SHP77 treated with DMSO at 0.1 percent for 48 hours (cell line): ENCODE measurements around the gene H3-3A.
A peak's percentile ranks its signal among the peaks of the same experiment; 100 is the strongest.
"Not testable (repeated sequence)": the region's sequence is repeated elsewhere in the genome, so short reads cannot be mapped to it uniquely, and the experiment has no call there.

ENCODE experiments used
- DNase-seq: peaks from one replicate; lab custom pipeline; 2025; lab: John Stamatoyannopoulos, UW

The H3-3A gene

DNA sequence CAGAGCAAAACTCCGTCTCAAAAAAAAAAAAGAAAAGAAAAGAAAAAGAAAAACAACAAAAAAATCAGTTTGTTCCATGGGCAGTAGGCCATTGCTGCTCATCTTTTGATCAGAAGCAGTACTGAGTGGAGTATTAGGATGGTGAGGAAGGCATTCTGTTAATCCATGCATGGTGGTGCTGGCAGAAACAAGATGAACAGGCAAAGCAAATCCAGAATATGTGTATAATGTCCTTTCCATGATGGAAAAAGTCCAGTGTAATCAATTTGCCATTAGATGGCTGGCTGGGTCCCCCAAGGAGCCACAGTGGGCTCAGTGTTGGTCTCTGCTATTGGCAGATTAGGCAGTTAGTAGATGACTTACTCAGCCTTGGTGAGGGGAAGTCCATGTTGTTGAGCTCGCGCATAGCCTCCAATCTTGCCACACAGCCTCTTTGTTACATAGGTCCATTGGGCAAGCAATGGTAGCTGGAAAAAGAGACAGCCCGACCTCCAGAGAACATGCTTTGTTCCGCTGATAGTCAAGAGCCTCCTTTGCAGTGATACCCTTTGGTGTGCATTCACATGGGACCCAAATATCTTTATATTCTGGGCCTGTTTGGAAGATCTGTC lies 23.3 kb downstream of the H3-3A start:
- DNase-seq: no peak

DNA sequence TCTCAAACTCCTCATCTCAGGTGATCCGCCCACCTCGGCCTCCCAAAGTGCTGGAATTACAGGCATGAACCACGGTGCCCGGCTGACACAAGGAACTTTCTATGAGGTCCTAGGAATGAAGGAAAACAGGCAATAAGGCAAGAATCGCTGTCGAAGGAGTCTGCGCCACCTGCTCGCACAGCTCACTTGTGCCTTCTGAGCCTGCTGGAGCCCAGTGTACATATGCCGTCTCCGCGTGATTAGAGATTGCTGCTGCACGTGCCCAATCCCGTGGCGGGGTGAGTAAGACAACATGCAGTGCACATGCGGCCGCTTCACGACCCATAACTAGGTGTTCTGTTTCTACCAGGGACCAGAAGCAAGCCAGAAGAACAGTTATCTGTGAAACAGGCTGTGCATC lies 24.3 kb downstream of the H3-3A start:
- DNase-seq: no peak

DNA sequence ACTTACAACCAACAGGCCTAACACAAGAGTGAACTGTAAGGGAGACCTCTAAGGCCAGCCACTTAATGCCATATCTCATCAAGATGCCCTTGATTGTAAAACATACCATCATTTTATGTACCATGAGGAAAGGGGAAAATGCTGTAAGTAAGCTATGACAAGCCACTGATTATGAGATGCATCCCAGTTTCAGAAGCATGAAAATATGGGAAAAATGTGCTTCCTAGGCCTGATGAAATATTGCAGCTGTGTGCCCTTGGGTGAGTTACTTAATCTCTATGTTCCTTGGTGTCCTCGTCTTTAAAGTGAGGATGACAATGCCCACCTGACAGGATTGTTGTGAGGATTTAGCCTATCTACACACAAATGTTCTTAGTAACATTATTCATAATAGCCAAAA lies 28.9 kb downstream of the H3-3A start:
- DNase-seq: no peak

DNA sequence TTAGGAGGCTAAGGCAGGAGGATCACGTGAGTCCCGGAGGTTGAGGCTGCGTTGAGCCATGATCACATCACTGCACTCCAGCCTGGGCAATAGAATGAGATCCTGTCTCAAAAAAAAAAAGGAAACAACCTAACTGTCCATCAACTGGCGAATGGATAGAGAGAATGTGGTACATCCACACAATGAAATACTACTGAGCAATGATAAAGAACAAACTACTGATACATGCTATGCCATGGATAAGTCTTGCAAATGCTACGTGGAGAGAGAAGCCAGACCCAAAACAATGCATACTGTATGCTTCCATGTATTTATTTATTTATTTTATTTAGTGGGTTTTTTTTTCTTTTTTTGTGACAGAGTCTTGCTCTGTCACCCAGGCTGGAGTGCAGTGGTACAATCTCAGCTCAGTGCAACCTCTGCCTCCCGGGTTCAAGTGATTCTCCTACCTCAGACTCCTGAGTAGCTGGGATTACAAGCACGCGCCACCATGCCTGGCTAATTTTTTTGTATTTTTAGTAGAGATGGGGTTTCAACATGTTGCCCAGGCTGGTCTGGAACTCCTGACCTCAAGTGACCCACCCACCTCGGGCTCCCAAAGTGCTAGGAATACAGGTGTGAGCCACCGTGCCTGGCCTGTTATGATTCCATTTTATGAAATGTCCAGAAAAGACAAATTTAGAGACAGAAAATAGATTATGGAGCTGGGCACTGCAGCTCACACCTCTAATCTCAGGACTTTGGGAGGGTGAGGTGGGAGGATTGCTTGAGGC lies 29.7 kb downstream of the H3-3A start:
- not testable (repeated sequence) for DNase-seq

DNA sequence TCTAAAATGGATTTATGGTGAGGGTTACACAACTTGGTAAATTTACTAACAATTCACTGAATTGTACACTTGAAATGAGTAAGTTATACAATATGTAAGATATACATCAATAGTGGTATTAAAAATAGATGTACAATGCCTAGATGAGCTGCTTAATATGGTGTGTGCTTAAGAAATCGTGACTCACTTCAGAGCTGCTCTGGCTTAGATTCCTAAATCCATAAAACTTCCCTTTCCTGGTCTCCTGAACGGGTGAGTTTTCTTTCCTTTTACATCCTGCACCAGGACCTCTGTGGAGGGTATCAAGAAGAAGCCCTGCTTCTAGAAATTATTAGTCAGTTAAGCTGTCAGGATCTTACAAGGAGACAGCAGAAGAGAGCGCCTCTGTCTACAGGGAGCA lies 30.4 kb downstream of the H3-3A start:
- no peak for DNase-seq

DNA sequence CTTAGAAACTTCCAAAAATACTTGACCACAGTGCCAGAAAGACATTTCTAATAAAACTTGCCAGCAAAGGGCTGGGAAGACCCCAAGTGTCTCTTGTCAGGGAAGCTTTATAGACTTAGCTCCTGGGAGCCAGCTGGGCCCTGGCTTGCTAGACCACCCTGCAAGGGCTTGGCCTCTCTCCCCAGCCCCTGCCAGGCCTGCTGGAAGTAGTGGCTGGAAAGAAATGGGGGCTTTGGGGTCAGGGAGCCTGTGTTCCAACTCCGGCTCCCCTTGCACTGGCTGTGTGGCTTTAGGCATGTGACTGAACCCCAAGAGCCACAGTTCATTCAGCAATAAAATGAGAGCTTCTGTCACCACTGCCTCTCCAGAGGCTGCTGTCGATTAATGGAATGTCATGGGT lies 31.1 kb downstream of the H3-3A start:
- DNase-seq: no peak

DNA sequence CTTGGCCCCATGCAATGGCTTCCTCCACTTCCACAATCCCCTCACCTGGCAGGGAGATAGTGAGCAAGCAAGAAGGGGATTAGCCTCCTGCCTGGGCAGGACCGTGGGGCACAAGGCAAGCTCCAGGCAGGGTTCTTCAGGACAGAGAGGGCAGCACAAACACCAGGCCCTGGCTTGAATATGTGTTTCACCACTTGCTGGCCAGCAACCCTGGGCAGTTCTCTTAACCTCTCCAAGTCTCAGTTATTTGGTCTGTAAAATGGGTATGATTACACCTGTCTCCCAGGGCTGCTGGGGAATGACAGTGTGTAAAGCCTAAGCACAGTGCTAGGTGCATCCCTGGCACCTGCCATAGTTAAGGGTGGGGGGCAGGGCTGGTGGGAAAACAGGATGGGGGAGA lies 31.9 kb downstream of the H3-3A start:
- no peak for DNase-seq

DNA sequence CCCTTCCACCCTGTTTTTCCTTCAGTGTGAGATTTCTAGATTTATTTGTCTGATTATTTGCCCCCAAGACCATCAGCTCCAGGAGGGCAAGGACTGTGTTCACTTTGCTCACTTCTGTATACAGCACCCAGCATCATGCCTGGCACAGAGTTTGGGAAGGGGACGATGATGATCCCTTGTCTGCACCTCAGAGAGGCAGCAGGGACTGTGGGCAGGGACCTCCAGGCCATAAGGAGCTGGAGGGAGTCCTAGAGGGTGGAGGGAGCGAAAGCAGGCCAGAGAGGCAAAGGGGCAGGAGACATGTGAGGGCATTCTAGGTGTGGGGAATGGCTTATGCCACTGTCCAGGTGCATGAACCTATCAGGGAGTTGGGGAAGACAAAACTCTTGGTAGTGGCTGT lies 32.8 kb downstream of the H3-3A start:
- no peak for DNase-seq

DNA sequence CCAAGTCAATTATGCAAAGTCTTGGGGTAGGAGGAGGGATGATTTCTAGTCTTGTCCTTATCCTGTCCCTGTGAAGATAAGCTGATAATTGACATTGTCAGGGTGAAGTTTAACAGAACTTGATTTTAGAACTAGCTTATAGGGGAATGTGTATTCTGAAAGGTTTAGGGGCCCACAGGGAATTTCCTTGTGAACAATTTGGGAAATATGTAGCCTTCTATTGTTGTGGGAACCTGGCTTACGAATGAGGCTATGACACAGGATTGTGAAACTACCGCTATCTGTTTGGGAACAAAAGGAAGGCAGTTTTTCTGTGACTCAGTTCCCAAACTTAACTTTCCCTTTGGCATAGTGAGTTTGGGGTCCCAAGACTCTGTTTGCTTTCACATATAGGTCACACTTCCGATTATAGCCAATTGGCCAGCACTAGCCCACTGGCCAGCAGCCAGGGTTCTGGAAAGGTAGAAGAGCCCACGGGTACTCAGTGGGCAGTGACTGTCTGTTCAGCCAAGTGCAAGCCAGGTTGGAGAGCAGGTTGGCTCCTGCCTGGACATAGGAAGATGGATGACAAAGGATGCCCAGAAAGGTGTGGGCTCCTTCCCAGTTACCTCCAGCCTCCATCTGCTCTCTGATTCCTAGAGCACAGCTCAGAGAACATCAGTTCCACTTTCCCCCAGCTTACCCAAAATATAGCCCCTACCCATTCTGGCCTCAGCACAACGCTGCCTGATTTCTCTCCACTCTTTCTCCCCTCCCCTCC lies 35.5 kb downstream of the H3-3A start:
- DNase-seq: no peak

DNA sequence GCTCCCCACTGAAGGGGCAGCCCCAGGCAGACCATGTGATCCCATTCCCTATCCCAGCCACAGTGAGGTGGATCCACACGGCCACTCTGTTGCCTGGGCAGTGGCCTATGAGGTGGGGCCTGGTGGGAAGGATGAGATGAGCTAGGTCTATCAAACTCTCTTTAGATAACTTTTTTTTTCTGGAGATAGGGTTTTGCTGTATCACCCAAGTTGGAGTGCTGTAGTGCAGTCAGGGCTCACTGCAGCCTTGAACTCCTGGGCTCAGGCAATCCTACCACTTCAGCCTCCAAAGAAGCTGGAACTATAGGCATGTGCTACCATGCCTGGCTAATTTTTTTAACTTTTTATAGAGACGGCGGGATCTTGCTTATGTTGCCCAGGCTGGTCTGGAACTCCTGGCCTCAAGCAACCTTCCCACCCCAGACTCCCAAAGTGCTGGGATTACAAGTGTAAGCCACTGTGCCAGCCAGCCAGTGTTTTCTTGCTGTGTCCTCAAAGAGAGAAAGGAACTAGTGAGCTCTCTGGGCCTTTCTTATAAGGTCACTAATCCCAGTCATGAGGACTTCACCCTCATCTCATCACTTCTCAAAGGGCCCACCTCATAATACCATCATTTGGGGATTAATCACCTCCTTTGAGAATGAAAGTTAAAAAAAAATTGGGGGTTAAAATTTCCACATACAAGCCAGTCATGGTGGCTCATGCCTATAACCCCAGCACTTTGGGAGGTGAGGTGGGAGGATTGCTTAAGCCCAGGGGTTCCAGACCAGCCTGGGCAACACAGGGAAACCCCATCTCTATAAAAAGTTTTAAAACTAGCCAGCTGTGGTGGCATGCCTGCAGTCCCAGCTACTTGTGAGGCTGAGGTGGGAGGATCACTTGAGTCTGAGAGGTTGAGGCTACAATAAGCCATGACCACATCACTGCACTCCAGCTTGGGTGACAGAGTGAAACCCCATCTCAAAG lies 36.6 kb downstream of the H3-3A start:
- DNase-seq: no peak

DNA sequence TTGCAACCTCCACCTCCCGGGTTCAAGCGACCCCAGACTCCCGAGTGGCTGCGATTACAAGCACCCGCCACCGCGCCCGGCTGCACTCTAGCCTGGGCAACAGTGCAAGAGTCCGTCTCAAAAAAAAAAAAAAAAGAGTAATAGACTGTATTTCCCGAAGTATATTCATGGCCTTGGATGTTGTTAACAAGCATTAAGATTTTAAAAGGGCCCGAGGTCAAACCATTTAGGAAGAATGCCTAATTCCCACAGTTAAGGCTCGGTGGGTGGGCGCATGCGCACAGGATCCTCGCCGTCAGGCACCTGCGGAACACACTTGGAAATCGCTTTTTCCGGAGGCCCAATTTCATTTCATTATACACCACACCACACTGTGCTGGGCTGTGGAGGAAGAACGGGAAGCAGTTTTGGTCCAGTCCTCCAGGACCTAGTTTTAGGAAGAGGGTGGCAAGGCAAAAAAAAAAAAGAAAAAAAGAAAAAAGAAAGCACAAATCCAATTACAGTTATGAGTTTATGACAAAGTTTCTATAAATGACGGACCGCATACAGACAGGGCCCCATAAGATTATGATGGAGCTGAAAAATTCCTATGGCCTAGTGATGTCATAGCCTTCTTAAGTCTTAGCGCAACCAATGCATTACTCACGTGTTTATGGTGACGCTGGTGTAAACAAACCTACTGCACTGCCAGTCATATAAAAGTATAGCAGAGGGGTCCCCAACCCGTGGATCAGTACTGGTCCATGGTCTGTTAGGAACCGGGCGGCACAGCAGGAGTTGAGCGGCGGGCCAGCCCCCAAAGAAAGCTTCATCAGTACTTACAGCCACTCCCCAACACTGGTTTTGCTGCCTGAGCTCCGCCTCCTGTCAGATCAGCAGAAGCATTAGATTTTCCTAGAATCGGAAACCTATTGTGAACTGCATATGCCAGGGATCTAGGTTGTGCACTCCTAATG lies 38.2 kb downstream of the H3-3A start:
- no peak for DNase-seq

DNA sequence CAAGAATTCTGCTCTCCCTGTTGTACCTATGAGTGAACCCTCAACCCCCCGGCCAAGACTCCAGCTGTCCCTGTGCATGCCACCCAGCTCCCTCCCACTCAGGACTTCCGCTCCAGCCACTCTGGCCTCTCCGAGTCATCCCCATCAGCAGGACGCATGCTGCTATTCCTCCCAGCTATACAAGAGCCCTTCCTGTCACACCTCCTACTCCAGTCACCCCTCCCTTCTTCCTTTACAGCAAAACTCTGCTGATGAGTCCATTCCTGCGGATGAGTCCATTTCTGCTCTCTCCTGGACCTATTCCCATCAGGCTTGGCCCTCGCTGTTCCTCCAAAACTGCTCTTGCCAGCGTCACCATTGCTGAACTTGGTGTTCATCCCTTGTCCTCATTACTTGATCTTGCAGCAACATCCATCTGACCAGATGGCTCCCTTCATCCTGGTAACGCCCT lies 42.2 kb downstream of the H3-3A start:
- no peak for DNase-seq

DNA sequence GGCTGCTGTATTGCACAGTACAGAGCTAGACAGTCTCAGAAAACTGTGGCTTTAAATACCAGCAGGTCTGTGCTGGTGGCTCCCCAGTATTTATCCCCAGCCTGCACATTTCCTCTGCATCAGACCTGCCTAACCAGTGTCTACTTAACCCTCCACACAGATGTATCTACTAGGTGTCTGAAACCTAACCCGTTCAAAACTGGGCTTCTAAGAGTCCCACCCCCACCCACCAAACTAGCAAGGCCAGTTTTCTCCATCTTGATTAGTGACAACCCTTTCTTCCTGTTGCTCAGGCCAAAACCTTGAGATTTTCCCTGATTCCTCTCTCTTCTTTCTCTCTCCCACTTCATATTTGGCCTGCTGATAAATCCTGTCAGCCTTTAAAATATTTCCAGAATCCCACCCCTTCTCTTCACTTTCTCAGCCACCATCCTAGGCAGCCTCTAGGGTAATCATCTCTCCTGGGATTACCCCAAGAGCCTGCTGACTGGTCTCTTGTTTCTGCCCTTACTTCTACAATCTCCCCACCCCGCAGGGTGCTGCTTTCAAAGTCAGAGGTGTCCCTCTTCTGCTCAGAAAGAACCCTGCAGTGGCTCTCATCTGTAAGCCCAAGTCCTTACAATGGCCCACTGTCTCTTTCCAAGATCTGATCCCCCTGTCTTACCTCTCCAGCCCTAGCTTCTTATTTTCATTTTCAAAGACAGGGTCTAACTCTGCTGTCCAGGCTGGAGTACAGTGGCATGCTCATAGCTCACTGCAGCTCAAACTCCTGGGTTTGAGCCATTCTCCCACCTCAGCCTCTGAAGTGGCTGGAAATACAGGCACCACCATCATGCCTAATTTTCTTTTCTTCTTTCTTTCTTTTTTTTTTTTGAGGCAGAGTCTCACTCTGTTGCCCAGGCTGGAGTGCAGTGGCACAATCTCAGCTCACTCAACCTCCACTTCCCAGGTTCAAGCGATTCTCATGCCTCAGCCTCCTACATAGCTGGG lies 45.2 kb downstream of the H3-3A start:
- no peak for DNase-seq

DNA sequence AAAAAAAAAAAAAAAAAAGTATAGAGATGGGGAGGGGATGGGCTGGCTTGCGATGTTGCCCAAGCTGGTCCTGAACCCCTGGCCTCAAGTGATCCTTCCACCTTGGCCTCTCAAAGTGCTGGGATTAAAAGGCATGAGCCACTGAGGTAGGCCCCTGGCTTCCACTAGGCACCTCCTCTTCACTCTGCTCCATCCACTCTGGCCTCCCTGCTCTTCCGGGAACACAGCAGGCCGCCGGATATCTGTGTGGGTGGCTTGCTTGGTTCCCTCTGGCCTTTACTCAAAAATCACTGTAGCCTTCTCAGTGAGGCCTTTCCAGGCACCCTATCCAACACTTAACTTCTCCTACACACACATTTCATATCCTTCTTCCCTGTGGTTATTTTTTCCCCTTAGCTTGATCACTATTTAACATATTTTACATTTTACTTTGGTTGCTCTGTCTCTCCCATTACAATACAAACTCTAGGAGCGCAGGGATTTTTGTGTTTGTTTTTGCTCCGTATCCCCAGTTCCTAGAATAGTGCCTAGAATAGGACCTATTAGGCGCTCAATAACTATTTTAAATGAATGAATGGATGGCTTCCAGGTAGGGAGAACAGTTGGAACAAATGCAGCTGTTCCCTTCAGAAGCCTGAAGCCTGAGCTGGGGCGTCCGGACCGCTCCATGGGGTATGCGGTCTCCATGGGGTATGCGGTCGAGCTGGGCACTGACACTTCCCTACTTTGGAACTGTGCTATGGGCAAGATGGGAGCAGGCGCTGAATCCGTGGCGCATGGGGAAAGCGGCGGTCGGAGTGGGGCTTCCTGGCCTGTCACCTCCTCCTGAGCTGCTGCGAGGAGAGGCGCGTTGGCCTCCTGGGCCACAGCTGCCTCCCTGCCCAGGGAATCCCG lies 46.7 kb downstream of the H3-3A start:
- peak; percentile 12 for DNase-seq

DNA sequence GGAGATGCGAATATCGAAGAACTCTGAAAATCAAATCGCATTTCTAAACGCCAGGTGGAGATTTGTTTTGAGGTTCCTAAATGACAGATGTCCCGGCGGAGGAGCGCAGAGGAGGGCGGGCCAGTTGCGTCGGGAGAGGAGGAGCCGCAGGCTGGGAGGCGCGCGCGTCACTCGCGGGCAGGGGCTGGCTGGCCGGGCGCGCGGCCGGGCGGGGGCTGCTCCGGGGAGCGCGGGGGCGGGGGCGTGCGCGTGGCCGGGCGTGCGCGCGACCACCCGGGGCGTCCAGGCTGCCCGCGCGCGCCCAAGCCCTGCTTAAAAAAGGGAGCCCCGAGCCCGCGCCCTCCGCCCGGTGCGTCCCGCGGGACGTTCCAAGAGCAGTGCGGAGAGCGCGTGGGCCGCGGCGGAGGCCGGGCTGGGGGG lies 47.3 kb downstream of the H3-3A start:
- peak; percentile 73 for DNase-seq

DNA sequence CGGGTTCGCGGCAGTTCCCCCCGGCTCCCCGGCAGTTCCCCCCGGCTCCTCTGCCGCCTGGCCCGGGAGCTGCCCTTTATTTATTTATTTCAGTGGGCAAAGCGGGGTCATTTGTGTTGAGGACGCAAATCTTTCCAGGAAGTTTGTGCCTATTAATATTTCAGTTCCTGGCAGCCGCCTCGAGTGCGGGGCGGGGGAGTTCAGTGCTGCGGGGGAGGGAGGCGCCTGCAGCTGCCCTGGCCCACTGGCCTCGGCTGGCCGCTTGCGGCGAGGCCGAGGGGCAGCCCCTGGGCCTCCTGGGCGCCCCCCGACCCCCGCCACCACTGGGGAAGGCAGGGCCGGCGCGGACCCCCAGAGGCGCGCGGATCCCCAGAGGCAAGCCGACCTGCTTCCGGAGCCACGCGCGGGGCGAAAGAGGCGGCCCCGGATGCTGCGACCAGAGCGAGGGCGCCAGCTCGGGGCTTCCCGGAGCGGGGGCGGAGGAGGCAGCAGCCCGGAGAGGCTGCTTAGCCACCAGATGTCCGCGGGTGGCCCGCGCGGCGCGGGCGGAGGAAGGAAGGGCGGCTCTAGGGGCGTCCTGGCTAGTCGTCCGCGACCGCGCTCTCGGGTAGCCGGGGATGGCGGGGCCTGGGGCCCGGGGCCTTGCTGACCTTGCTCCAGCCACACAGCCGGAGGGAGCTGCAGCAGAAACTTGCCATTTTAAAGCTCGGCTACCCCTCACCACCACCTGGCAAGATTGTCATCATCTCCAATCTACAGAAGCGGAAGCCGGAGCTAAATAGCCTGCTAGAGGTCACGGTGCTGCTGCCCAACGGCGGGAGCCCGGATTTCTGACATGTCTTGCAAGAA lies 48.0 kb downstream of the H3-3A start:
- peak; percentile 51 for DNase-seq

DNA sequence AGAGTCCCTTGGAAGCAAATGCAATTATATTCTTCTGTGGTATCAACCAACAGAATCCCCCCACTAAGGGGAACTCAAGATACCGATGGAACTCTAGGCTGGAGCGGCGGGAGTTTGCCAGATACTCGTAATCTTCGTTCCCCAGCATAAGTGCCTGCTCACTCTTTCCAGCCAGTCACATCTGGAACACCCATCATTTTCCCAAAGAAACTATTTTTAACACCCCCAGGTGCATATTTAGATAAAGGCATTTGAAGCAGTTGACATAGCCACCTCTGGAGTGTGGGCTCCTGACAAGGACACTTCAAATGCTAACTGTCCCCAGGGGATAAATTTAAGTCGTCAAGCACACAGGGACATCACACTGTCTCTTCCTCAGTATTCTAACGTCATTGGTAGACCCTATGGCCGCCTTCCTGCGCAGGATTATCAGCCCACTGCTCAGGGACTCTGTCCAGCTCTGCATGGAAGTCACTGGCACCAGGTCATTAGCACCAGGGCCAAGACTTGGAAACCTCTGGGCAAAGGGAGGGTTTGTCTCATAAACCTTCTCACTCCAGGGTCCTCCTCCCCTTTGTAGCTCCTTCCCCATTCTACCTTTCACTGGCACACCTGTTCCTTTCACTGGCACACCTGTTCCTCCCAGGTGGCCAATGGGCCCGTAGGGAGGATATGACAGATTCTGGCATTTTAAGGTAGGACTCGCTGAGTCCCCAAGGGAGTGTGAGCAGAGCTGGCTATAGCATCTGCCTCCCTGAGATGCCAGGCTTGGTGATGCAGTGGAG lies 48.8 kb downstream of the H3-3A start:
- no peak for DNase-seq
